Mesenchymal stem cell (in vitro differentiated cells and primary cell): ENCODE measurements around the gene EIF2S3B. TPM values are rescaled to one million over a fixed set of nuclear protein-coding genes. Genes with fewer than 3 reads are reported as not detected.

Experiments used
- DNase-seq: peaks from one replicate; pipeline ENCODE4 v3.0.0-alpha.2; 2013
- H2AFZ ChIP-seq: one replicate; pipeline ENCODE4 v1.6.1; 2013; ENCODE audit warnings: low read depth, mild to moderate bottlenecking, control low read depth, inconsistent platforms, low read length, moderate library complexity
- H2AK5ac ChIP-seq: 2 replicates; pipeline ENCODE4 v1.6.1; 2013; ENCODE audit warnings: low read length, moderate library complexity, mild to moderate bottlenecking, inconsistent platforms; ENCODE audit not compliant: severe bottlenecking
- H2BK120ac ChIP-seq: one replicate; pipeline ENCODE4 v1.6.1; 2013; ENCODE audit warnings: low read depth, mild to moderate bottlenecking, inconsistent platforms, low read length, moderate library complexity
- H2BK12ac ChIP-seq, 2 experiments: one replicate each; pipeline ENCODE4 v1.6.1; 2013; ENCODE audit warnings: inconsistent platforms in 2 of 2, low read length in 2 of 2, mild to moderate bottlenecking in 2 of 2, moderate library complexity in 2 of 2, control low read depth in 1 of 2
- H2BK15ac ChIP-seq: one replicate; pipeline ENCODE4 v1.6.1; 2013; ENCODE audit warnings: mild to moderate bottlenecking, low read depth, inconsistent platforms; ENCODE audit not compliant: poor library complexity, severe bottlenecking
- H2BK5ac ChIP-seq: 2 replicates; pipeline ENCODE4 v1.6.1; 2013; ENCODE audit warnings: low read depth, mild to moderate bottlenecking, low read length, control low read depth, inconsistent platforms; ENCODE audit not compliant: poor library complexity, severe bottlenecking
- H3K14ac ChIP-seq, 2 experiments: one replicate each; pipeline ENCODE4 v1.6.1; 2013; ENCODE audit warnings: inconsistent platforms in 2 of 2, low read length in 2 of 2, control low read depth in 1 of 2, mild to moderate bottlenecking in 1 of 2, moderate library complexity in 1 of 2
- H3K18ac ChIP-seq, 2 experiments: one replicate each; pipeline ENCODE4 v1.6.1; 2013; ENCODE audit warnings: inconsistent platforms in 2 of 2, low read length in 2 of 2, control low read depth in 1 of 2, low read depth in 1 of 2, mild to moderate bottlenecking in 1 of 2
- H3K23ac ChIP-seq, 2 experiments: one replicate each; pipeline ENCODE4 v1.6.1; 2013; ENCODE audit warnings: inconsistent platforms in 2 of 2, low read length in 2 of 2, mild to moderate bottlenecking in 2 of 2, moderate library complexity in 2 of 2, control low read depth in 1 of 2
- H3K27ac ChIP-seq: 2 replicates; pipeline ENCODE4 v1.5.1; 2013; ENCODE audit warnings: mild to moderate bottlenecking, moderate library complexity, low read length, control low read depth, inconsistent platforms; ENCODE audit not compliant: poor library complexity, severe bottlenecking
- H3K27me3 ChIP-seq, 2 experiments: 2 replicates each; pipeline versions ENCODE4 v1.6.1 to v1.7.0; 2013; ENCODE audit warnings: low read length in 2 of 2, mild to moderate bottlenecking in 2 of 2, moderate library complexity in 2 of 2, control low read depth in 1 of 2, inconsistent platforms in 1 of 2; ENCODE audit not compliant: control insufficient read depth in 1 of 2, insufficient read depth in 1 of 2
- H3K36me3 ChIP-seq, 2 experiments: 2 replicates each; pipeline versions ENCODE4 v1.6.1 to v1.7.0; 2013; ENCODE audit warnings: low read length in 2 of 2, control low read depth in 1 of 2, inconsistent platforms in 1 of 2, low read depth in 1 of 2, mild to moderate bottlenecking in 1 of 2; ENCODE audit not compliant: insufficient read depth in 2 of 2, control insufficient read depth in 1 of 2
- H3K4ac ChIP-seq, 2 experiments: one replicate each; pipeline ENCODE4 v1.6.1; 2013; ENCODE audit warnings: inconsistent platforms in 2 of 2, low read length in 2 of 2, mild to moderate bottlenecking in 2 of 2, moderate library complexity in 2 of 2, control low read depth in 1 of 2, low read depth in 1 of 2
- H3K4me1 ChIP-seq: 2 replicates; pipeline ENCODE4 v1.6.1; 2013; ENCODE audit warnings: low read depth, low read length, control low read depth; ENCODE audit not compliant: control insufficient read depth, insufficient read depth
- H3K4me2 ChIP-seq: 2 replicates; pipeline ENCODE4 v1.6.1; 2013; ENCODE audit warnings: low read length, mild to moderate bottlenecking, inconsistent platforms; ENCODE audit not compliant: poor library complexity, severe bottlenecking
- H3K4me3 ChIP-seq, 2 experiments: 2 replicates each; pipeline versions ENCODE4 v1.5.1 to v1.7.0; 2013; ENCODE audit warnings: low read length in 2 of 2, mild to moderate bottlenecking in 2 of 2, control low read depth in 1 of 2, low read depth in 1 of 2; ENCODE audit not compliant: insufficient read depth in 1 of 2
- H3K79me1 ChIP-seq: replicated peaks from 2 replicates; pipeline ENCODE4 v1.6.1; 2013; ENCODE audit warnings: mild to moderate bottlenecking, control low read depth, low read length, inconsistent platforms; ENCODE audit not compliant: poor library complexity, severe bottlenecking
- H3K9ac ChIP-seq: 2 replicates; pipeline ENCODE4 v1.7.0; 2013; ENCODE audit warnings: mild to moderate bottlenecking, low read length, moderate library complexity
- H3K9me3 ChIP-seq: 2 replicates; pipeline ENCODE4 v1.7.0; 2013; ENCODE audit warnings: mild to moderate bottlenecking, low read length; ENCODE audit not compliant: control insufficient read depth
- H4K8ac ChIP-seq: one replicate; pipeline ENCODE4 v1.6.1; 2013; ENCODE audit warnings: inconsistent platforms, mild to moderate bottlenecking, low read length, moderate library complexity
- H4K91ac ChIP-seq: one replicate; pipeline ENCODE4 v1.6.1; 2013; ENCODE audit warnings: mild to moderate bottlenecking, low read length, inconsistent platforms
- WGBS: methylation state at CpG from one replicate; pipeline ENCODE4 v1.1.7; 2013; ENCODE audit warnings: mixed read lengths; 5-methylcytosine and 5-hydroxymethylcytosine counted together
- small RNA-seq: library from polyadenylated mRNA; stranded (forward); fragments of <200 nt; extraction: miRNeasy Mini kit (QIAGEN cat#:217004); gene quantifications from one replicate; pipeline ENCODE3, GENCODE V24; 2013; ENCODE audit warnings: low read depth

The EIF2S3B gene

DNA sequence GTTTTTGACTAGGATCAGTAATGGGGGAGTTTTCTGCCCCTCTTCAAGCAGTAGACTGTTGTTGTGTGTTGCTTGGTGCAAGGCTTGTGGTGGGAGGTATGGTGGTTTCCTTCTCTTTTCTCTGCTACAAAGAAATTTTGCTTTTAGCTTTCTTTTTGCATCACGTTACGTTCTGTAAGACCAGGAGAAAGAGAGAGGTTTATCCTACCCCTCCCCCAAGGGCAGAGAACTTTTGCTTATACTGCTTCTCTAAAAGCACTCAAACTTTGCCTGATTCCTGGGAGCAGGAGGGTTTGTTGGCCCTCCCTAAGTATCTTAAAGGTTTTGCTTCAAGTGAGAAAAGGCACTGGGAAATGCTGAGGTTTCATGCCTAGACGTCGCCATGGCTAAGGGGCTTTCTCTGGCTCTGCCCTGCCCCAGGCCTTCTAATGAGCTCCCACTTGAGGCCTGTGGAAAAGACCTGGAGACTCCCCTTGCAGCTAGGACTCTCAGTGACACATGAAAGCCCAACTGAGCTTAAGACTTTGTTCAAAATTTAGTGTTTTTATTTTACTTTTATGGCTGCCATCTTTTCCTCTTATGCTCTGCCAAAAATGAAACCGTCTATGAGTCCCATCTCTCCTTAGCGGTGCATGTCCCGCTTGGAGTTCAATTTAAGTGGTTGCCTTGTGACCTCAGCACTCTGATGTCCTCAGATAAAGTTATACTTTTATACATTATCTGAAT is 49.2 kb downstream of the EIF2S3B start:
- no peak overlapping the region for H3K4me3 ChIP-seq
- H3K4me2 ChIP-seq, result no peak overlapping the region
- no peak overlapping the region for H3K27ac ChIP-seq
- H4K91ac ChIP-seq, result no peak overlapping the region
- no peak overlapping the region for H3K9ac ChIP-seq
- peaks cover 7% of the 10 kb centered on the region for H3K9me3 ChIP-seq
- H2BK5ac ChIP-seq, result no peak overlapping the region
- H3K14ac ChIP-seq, result no peak overlapping the region
- H2BK12ac ChIP-seq, result no peak overlapping the region
- H2BK120ac ChIP-seq, result no peak overlapping the region
- no peak overlapping the region for H2AFZ ChIP-seq
- H2BK15ac ChIP-seq, result no peak overlapping the region
- H3K27me3 ChIP-seq, result no peaks in the 10 kb centered on the region
- no peaks in the 10 kb centered on the region for H3K36me3 ChIP-seq
- H3K23ac ChIP-seq, result no peak overlapping the region
- H3K4me1 ChIP-seq, result peaks cover 4% of the 10 kb centered on the region
- no peak overlapping the region for H4K8ac ChIP-seq
- H3K79me1 ChIP-seq, result no peaks in the 10 kb centered on the region
- H2AK5ac ChIP-seq, result no peak overlapping the region
- no peak overlapping the region for H3K4ac ChIP-seq
- 95% methylated on average over 5 of the region's 7 CpGs for WGBS
- H3K18ac ChIP-seq, result no peak overlapping the region
- no peak for DNase-seq

DNA sequence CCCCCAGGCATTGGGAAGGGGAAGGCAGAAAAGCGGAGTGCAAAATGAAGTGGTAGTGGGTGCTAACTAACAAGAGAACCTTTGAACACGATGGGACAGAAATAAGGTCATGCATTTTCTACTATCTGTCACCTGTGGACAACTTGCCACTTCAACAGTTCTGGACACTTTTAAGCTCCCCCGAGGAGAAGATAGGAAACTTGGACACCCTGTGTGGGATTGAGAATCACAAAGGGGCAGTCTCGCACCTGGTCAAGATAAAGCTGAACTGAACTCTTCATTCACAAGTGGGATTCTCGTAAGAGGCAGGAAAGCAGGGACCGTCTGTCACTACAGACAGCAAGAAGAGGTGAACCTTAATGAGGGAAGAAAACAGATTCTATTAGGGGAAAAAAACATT is 51.6 kb downstream of the EIF2S3B start:
- no peak overlapping the region for H4K8ac ChIP-seq
- H2BK120ac ChIP-seq, result no peak overlapping the region
- no peak overlapping the region for H3K23ac ChIP-seq
- no peak overlapping the region for H3K4me3 ChIP-seq
- H3K18ac ChIP-seq, result no peak overlapping the region
- no peak overlapping the region for H2AK5ac ChIP-seq
- no peaks in the 10 kb centered on the region for H3K79me1 ChIP-seq
- H3K4ac ChIP-seq, result no peak overlapping the region
- no peak overlapping the region for H2BK5ac ChIP-seq
- WGBS, result 73% methylated on average over 6 of the region's 6 CpGs
- no peak overlapping the region for H2AFZ ChIP-seq
- H3K4me1 ChIP-seq, result no peaks in the 10 kb centered on the region
- H2BK12ac ChIP-seq, result no peak overlapping the region
- H2BK15ac ChIP-seq, result no peak overlapping the region
- no peak for DNase-seq
- no peaks in the 10 kb centered on the region for H3K36me3 ChIP-seq
- H3K4me2 ChIP-seq, result no peak overlapping the region
- no peak overlapping the region for H3K9ac ChIP-seq
- no peak overlapping the region for H4K91ac ChIP-seq
- no peak overlapping the region for H3K27ac ChIP-seq
- no peaks in the 10 kb centered on the region for H3K27me3 ChIP-seq
- peaks cover 7% of the 10 kb centered on the region for H3K9me3 ChIP-seq
- H3K14ac ChIP-seq, result no peak overlapping the region

DNA sequence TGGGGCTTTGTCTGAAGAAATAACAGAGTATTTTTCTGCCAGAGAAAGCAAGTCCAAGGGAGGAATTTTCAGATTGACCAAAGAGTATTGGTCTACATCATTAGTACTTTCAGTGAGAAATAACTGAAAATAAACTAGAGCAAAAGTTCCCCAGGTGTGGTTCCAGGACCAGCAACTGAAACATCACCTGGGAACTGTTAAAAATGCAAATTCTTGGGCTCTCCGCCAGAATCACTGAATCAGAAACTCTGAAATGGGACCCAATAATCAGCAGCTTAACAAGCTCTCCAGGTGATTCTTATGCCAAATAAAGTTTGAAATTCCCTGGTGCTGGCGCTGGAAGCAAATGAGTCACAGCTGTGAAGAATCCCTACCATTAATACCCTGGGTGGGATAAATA is 52.1 kb downstream of the EIF2S3B start:
- Histone ChIP-seq H2BK5ac (no peak overlapping the region), H3K4me2 (no peak overlapping the region), H2AK5ac (no peak overlapping the region), H3K4ac (no peak overlapping the region), H3K27ac (no peak overlapping the region), H3K79me1 (no peaks in the 10 kb centered on the region), H3K18ac (no peak overlapping the region), H3K4me3 (no peak overlapping the region), H4K91ac (no peak overlapping the region), H3K36me3 (no peaks in the 10 kb centered on the region), H3K14ac (no peak overlapping the region), H3K23ac (no peak overlapping the region), H3K4me1 (no peaks in the 10 kb centered on the region), H3K27me3 (no peaks in the 10 kb centered on the region), H2BK120ac (no peak overlapping the region), H2BK15ac (no peak overlapping the region), H3K9me3 (peaks cover 7% of the 10 kb centered on the region), H2BK12ac (no peak overlapping the region), H2AFZ (no peak overlapping the region), H3K9ac (no peak overlapping the region), H4K8ac (no peak overlapping the region)
- no peak for DNase-seq
- 100% methylated on average over 1 of the region's 2 CpGs for WGBS

Small RNA genes lying within 50 kb of the gene (small RNA-seq; reads per million reads assigned to genes)
- gene SLC25A39P2, result not detected
